Testis (tissue), 3 donors: ENCODE results near the gene SMO. TPM values are rescaled to one million over a fixed set of nuclear protein-coding genes. Genes with fewer than 3 reads are reported as not detected.
A peak's percentile ranks its signal among the peaks of the same experiment; 100 is the strongest.
"Not testable (repeated sequence)": the region's sequence is repeated elsewhere in the genome, so short reads cannot be mapped to it uniquely, and the experiment has no call there.

Experiments used
- DNase-seq: peaks from one replicate; pipeline ENCODE4 v3.0.0-alpha.2; 2019
- H3K27ac ChIP-seq, 2 donors: fragments of 200-600 bp; sonication (generic); one replicate each; pipeline ENCODE4 v1.5.1; 2019
- H3K27me3 ChIP-seq: fragments of 200-600 bp; sonication (generic); one replicate; pipeline ENCODE4 v1.5.1; 2019
- H3K36me3 ChIP-seq: fragments of 200-600 bp; sonication (generic); one replicate; pipeline ENCODE4 v1.5.1; 2017; ENCODE audit warnings: low read depth; ENCODE audit errors: missing control alignments
- H3K4me1 ChIP-seq: fragments of 200-600 bp; sonication (generic); one replicate; pipeline ENCODE4 v1.5.1; 2019
- H3K4me3 ChIP-seq, 2 donors: fragments of 200-600 bp; sonication (generic); one replicate each; pipeline ENCODE4 v1.5.1; 2017 to 2019
- H3K9me3 ChIP-seq: fragments of 200-600 bp; sonication (generic); one replicate; pipeline ENCODE4 v1.5.1; 2017
- CTCF ChIP-seq, 3 experiments: fragments of 450-650 bp in 2 of 3; fragments of 200-600 bp in 1 of 3; sonication (generic) in 1 of 3; IDR thresholded peaks; one replicate each; pipeline ENCODE4 v1.5.1; 2016 to 2019; ENCODE audit warnings: antibody characterized with exemption in 3 of 3, mild to moderate bottlenecking in 2 of 3, moderate library complexity in 1 of 3
- POLR2A ChIP-seq: fragments of 450-650 bp; IDR thresholded peaks from one replicate; pipeline ENCODE4 v1.6.1; 2017; ENCODE audit warnings: antibody characterized with exemption, mild to moderate bottlenecking, moderate library complexity
- WGBS, 2 donors: methylation state at CpG; one replicate each; pipeline ENCODE4 v1.1.5; 2018; 5-methylcytosine and 5-hydroxymethylcytosine counted together
- intact Hi-C: fragments of 100-400 bp; cut with DNase I; formaldehyde crosslinking; loops from one replicate; pipeline ENCODE4 v1.15.1; 2023; ENCODE audit warnings: low total_unique reads
- polyA plus RNA-seq: library from polyadenylated mRNA; stranded (reverse); fragments of 350-450 nt; fragmentation: Illumina TruSeq; extraction: RNeasy Lipid Tissue Mini Kit (QIAGEN cat#74804); gene quantifications from one replicate; pipeline ENCODE4 v1.2.3, GENCODE V29; 2014; ENCODE audit warnings: low read depth, low replicate concordance; ENCODE audit not compliant: insufficient read depth
- total RNA-seq, 2 donors: library from RNA; depleted of rRNA; stranded (reverse); fragments of >200 nt; gene quantifications; one replicate each; pipeline ENCODE4 v1.2.3, GENCODE V29; 2016

SMO gene
- total and polyA plus RNA-seq, 3 donors from 2014 or later, result 11.9 to 22.8 (median 17.7) TPM

GRCh38 chr7:129218514-129219062, 30.2 kb downstream of the SMO start:
- no peaks in the 10 kb centered on the region for H3K36me3 ChIP-seq
- intact Hi-C loops, result no loop called here
- no peak overlapping the region for H3K27ac ChIP-seq
- H3K27me3 ChIP-seq, result no peaks in the 10 kb centered on the region
- 28 to 53% methylated on average over 7 to 9 of the region's 9 CpGs for WGBS, 2 donors
- no peaks in the 10 kb centered on the region for H3K9me3 ChIP-seq
- H3K4me3 ChIP-seq, result no peak overlapping the region
- H3K4me1 ChIP-seq, result peaks cover under 1% of the 10 kb centered on the region
- no peak for TF ChIP-seq POLR2A
- peak; percentile 82 to 95 (median 94) for TF ChIP-seq CTCF (IDR thresholded peaks at IDR 0.05)
- DNase-seq, result peak; percentile 95

- H3K27ac ChIP-seq, H3K36me3 ChIP-seq, H3K27me3 ChIP-seq, H3K9me3 ChIP-seq, H3K4me3 ChIP-seq, intact Hi-C loops, DNase-seq, H3K4me1 ChIP-seq: not testable (repeated sequence)
- WGBS, 2 donors, result 93 to 98% methylated on average over 4 of the region's 4 CpGs
These were observed 30.7 kb downstream of the SMO start for GRCh38 chr7:129219166-129219565.

GRCh38 chr7:129222064-129222463, 33.6 kb downstream of the SMO start:
- Histone ChIP-seq H3K27ac (no peak overlapping the region), H3K9me3 (no peaks in the 10 kb centered on the region), H3K4me1 (peaks cover 18% of the 10 kb centered on the region), H3K27me3 (no peaks in the 10 kb centered on the region), H3K36me3 (no peaks in the 10 kb centered on the region), H3K4me3 (no peak overlapping the region)
- intact Hi-C loops, result loop anchor here (10.0 kb wide), 1 partner anchor 73 kb away; no protein-coding TSS in a partner anchor
- WGBS, 2 donors, result 39 to 41% methylated on average over 4 of the region's 4 CpGs
- TF ChIP-seq POLR2A, result no peak
- no peak for DNase-seq

GRCh38 chr7:129224251-129225205, 36.1 kb downstream of the SMO start, which contains the start of gene AHCYL2:
Gene AHCYL2 (plus strand): TSS chr7:129225030.
- intact Hi-C loops, result loop anchor here (10.0 kb wide), 1 partner anchor 70 kb away; no protein-coding TSS in a partner anchor
- Histone ChIP-seq H3K9me3 (no peaks in the 10 kb centered on the region), H3K27ac (peak within 1 kb of the TSS; percentile 88 to 99), H3K27me3 (no peaks in the 10 kb centered on the region), H3K4me3 (peak within 1 kb of the TSS; percentile 82 to 87), H3K4me1 (peaks cover 21% of the 10 kb centered on the region), H3K36me3 (no peaks in the 10 kb centered on the region)
- DNase-seq, result peak; percentile 98
- WGBS, 2 donors, result 1% methylated on average over 50 to 58 of the region's 63 CpGs
- TF ChIP-seq CTCF (IDR thresholded peaks at IDR 0.05), result no peak
- TF ChIP-seq POLR2A, result no peak

- peak; percentile 56 for DNase-seq
- 0% methylated on average over 5 to 48 of the region's 60 CpGs for WGBS, 2 donors
- intact Hi-C loops, result loop anchor here (10.0 kb wide), 1 partner anchor 69 kb away; no protein-coding TSS in a partner anchor
- Histone ChIP-seq H3K4me1 (peaks cover 21% of the 10 kb centered on the region), H3K27ac (peak overlapping the region; percentile 88 to 99), H3K27me3 (no peaks in the 10 kb centered on the region), H3K36me3 (no peaks in the 10 kb centered on the region), H3K4me3 (peak overlapping the region; percentile 82 to 87), H3K9me3 (no peaks in the 10 kb centered on the region)
- TF ChIP-seq POLR2A, result no peak
- no peak for TF ChIP-seq CTCF (IDR thresholded peaks at IDR 0.05)
These were observed 36.9 kb downstream of the SMO start for GRCh38 chr7:129225206-129225930.
